Endodermal cell (in vitro differentiated cells): ENCODE results near the gene DNAH11. TPM values are rescaled to one million over a fixed set of nuclear protein-coding genes. Genes with fewer than 3 reads are reported as not detected.

Source experiments
- DNase-seq: peaks from one replicate; pipeline ENCODE4 v3.0.0-alpha.2; 2017
- H3K27ac ChIP-seq: 2 replicates; pipeline ENCODE4 v1.5.1; 2013; ENCODE audit warnings: mild to moderate bottlenecking, low read depth, low read length, moderate library complexity
- H3K27me3 ChIP-seq: 2 replicates; pipeline ENCODE4 v1.6.1; 2013; ENCODE audit warnings: mild to moderate bottlenecking, low read length, moderate library complexity; ENCODE audit not compliant: insufficient read depth, control insufficient read depth, poor library complexity, severe bottlenecking
- H3K36me3 ChIP-seq: 2 replicates; pipeline ENCODE4 v1.7.0; 2013; ENCODE audit warnings: mild to moderate bottlenecking, low read length, moderate library complexity; ENCODE audit not compliant: control insufficient read depth, insufficient read depth
- H3K4me1 ChIP-seq: one replicate; pipeline ENCODE4 v1.7.0; 2013; ENCODE audit warnings: low read length; ENCODE audit not compliant: control insufficient read depth, insufficient read depth
- H3K4me3 ChIP-seq: 2 replicates; pipeline ENCODE4 v1.5.1; 2013; ENCODE audit warnings: mild to moderate bottlenecking, low read length, moderate library complexity
- H3K9ac ChIP-seq: 2 replicates; pipeline ENCODE4 v1.6.1; 2013; ENCODE audit warnings: mild to moderate bottlenecking, low read length, moderate library complexity; ENCODE audit not compliant: poor library complexity, severe bottlenecking; ENCODE audit errors: extremely low read depth
- H3K9me3 ChIP-seq: 2 replicates; pipeline ENCODE4 v1.6.1; 2013; ENCODE audit warnings: mild to moderate bottlenecking, low read length, moderate library complexity; ENCODE audit not compliant: control insufficient read depth
- H3K27ac Mint-ChIP-seq: 2 replicates; pipeline ENCODE4 v1.8.0; 2020; ENCODE audit warnings: mixed read lengths
- H3K27me3 Mint-ChIP-seq: 2 replicates; pipeline ENCODE4 v1.8.0; 2021; ENCODE audit warnings: mild to moderate bottlenecking, mixed read lengths; ENCODE audit not compliant: insufficient read depth
- H3K36me3 Mint-ChIP-seq: 2 replicates; pipeline ENCODE4 v1.8.0; 2020; ENCODE audit warnings: low read depth, mixed read lengths
- H3K4me1 Mint-ChIP-seq: 2 replicates; pipeline ENCODE4 v1.8.0; 2020; ENCODE audit warnings: mixed read lengths
- H3K4me3 Mint-ChIP-seq: 2 replicates; pipeline ENCODE4 v1.8.0; 2020; ENCODE audit warnings: mild to moderate bottlenecking, moderate library complexity, mixed read lengths
- H3K9me3 Mint-ChIP-seq: 2 replicates; pipeline ENCODE4 v1.8.0; 2020; ENCODE audit warnings: mild to moderate bottlenecking, mixed read lengths
- WGBS, 2 experiments: methylation state at CpG; one replicate each; pipeline versions ENCODE4 v1.1.5 to v1.1.7; 2013; ENCODE audit warnings: missing lambda C conversion rate in 2 of 2, mixed read lengths in 1 of 2; ENCODE audit not compliant: insufficient coverage in 1 of 2, insufficient read length in 1 of 2; 5-methylcytosine and 5-hydroxymethylcytosine counted together
- total RNA-seq, 2 donors: library from RNA; stranded (reverse); fragmentation: NEBNext Ultra II Directional in 1 of 2; extraction: Animal tissue kit (Norgen Biotek cat#: 25700) in 1 of 2; gene quantifications; 2 replicates in 1 of 2; 3 replicates in 1 of 2; pipeline ENCODE4 v1.2.1, GENCODE V29; 2021
- TF ChIP-seq, protein P1 (sequence below): fragments of 200-600 bp; sonication (generic); conservative IDR thresholded peaks from 2 replicates; pipeline ENCODE4 v1.5.0; 2021; ENCODE audit warnings: antibody characterized with exemption, mild to moderate bottlenecking

DNAH11 gene
- total RNA-seq, 2 donors from 2014 or later: 0.80 to 0.99 TPM

DNA sequence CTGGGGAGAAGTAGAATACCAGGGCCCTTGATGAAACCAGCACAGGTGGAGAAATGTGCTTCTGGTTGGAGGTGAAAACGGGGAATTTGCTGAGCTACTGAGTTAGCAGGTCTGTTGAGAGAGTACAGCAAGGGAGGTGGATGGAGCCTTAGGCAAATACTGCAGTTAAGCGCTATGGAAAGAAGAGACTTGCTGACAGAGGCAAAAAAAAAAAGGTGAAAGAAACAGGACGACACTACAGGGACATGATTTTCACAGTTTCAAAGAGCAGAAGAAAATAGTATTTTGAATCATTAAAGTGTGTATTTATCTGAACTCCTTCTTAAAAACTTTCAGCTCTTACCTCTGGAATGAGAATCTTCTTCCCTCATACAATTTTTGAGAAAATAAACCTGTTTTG, 159.5 kb downstream of the DNAH11 start:
- TF ChIP-seq, protein P1, sequence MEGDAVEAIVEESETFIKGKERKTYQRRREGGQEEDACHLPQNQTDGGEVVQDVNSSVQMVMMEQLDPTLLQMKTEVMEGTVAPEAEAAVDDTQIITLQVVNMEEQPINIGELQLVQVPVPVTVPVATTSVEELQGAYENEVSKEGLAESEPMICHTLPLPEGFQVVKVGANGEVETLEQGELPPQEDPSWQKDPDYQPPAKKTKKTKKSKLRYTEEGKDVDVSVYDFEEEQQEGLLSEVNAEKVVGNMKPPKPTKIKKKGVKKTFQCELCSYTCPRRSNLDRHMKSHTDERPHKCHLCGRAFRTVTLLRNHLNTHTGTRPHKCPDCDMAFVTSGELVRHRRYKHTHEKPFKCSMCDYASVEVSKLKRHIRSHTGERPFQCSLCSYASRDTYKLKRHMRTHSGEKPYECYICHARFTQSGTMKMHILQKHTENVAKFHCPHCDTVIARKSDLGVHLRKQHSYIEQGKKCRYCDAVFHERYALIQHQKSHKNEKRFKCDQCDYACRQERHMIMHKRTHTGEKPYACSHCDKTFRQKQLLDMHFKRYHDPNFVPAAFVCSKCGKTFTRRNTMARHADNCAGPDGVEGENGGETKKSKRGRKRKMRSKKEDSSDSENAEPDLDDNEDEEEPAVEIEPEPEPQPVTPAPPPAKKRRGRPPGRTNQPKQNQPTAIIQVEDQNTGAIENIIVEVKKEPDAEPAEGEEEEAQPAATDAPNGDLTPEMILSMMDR: no peak
- H3K4me3 ChIP-seq: no peak overlapping the region
- DNase-seq: no peak
- H3K9ac ChIP-seq: no peak overlapping the region
- H3K27ac ChIP-seq: no peak overlapping the region
- no peaks in the 10 kb centered on the region for H3K36me3 ChIP-seq
- Mint-ChIP-seq H3K9me3 (no peaks in the 10 kb centered on the region), H3K27ac (no peak overlapping the region), H3K4me3 (no peak overlapping the region), H3K27me3 (peaks cover 5% of the 10 kb centered on the region), H3K4me1 (peaks cover 5% of the 10 kb centered on the region), H3K36me3 (no peaks in the 10 kb centered on the region)
- H3K27me3 ChIP-seq: peaks cover 30% of the 10 kb centered on the region
- H3K4me1 ChIP-seq: peaks cover 3% of the 10 kb centered on the region
- no peaks in the 10 kb centered on the region for H3K9me3 ChIP-seq
- 90 to 100% methylated on average over 2 to 3 of the region's 3 CpGs for WGBS, 2 experiments

DNA sequence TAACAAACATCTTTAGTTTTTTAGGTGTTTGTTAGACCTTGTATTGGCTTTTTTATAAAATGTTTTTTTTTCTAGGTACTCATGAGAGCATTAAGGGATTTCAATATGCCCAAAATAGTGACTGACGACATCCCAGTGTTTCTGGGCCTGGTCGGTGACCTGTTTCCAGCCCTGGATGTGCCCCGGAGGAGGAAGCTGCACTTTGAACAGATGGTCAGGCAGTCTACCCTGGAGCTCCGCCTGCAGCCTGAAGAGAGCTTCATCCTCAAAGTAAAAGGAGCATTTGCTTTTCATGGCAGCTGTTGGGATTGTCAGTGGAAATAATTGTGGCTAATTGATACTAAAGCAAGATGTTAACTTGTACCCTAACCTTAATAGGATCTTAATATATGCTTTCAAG, 161.5 kb downstream of the DNAH11 start:
- H3K36me3 Mint-ChIP-seq: no peaks in the 10 kb centered on the region
- H3K4me3 ChIP-seq: no peak overlapping the region
- TF ChIP-seq, protein P1: peak; percentile 17
- no peak overlapping the region for H3K27ac Mint-ChIP-seq
- H3K27me3 Mint-ChIP-seq: peaks cover 15% of the 10 kb centered on the region
- peaks cover 50% of the 10 kb centered on the region for H3K27me3 ChIP-seq
- H3K4me3 Mint-ChIP-seq: no peak overlapping the region
- H3K4me1 ChIP-seq: peaks cover 3% of the 10 kb centered on the region
- WGBS, 2 experiments: 85 to 87% methylated on average over 4 of the region's 4 CpGs
- no peaks in the 10 kb centered on the region for H3K9me3 Mint-ChIP-seq
- no peak overlapping the region for H3K9ac ChIP-seq
- H3K9me3 ChIP-seq: no peaks in the 10 kb centered on the region
- peaks cover 5% of the 10 kb centered on the region for H3K4me1 Mint-ChIP-seq
- H3K27ac ChIP-seq: no peak overlapping the region
- no peak for DNase-seq
- H3K36me3 ChIP-seq: no peaks in the 10 kb centered on the region

DNA sequence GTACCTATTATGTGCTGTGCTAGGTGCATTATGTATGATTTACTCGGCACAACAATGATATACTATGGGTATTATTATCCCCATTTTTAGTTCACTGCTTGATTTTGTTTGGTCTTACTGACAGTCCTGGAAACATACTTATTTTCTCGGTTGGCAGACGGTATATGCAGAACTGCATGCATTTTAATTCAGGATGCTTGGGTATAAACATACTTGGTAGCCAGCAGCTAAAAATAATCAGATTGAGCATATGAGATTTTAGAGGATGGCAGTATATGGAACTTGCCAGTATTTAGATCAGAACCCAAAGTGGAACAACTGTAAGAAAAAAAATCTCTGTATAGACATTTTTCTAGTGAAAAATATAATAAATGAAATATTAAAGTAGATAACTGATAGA, 163.3 kb downstream of the DNAH11 start:
- no peaks in the 10 kb centered on the region for H3K36me3 ChIP-seq
- TF ChIP-seq, protein P1: no peak
- H3K9me3 Mint-ChIP-seq: no peaks in the 10 kb centered on the region
- H3K9me3 ChIP-seq: no peaks in the 10 kb centered on the region
- H3K27me3 ChIP-seq: peaks cover 68% of the 10 kb centered on the region
- H3K27ac ChIP-seq: no peak overlapping the region
- peaks cover 5% of the 10 kb centered on the region for H3K4me1 Mint-ChIP-seq
- no peaks in the 10 kb centered on the region for H3K36me3 Mint-ChIP-seq
- H3K9ac ChIP-seq: no peak overlapping the region
- WGBS, 2 experiments: 97 to 100% methylated on average over 2 to 3 of the region's 3 CpGs
- H3K27me3 Mint-ChIP-seq: peaks cover 19% of the 10 kb centered on the region
- no peak overlapping the region for H3K27ac Mint-ChIP-seq
- peaks cover 3% of the 10 kb centered on the region for H3K4me1 ChIP-seq
- no peak for DNase-seq
- no peak overlapping the region for H3K4me3 Mint-ChIP-seq
- H3K4me3 ChIP-seq: no peak overlapping the region
